KOPT-K1 (cell line): ENCODE results near the gene ZFP36.

ENCODE experiments used
- H3K27ac ChIP-seq: fragments of 200-600 bp; sonication (generic); 2 replicates; pipeline ENCODE4 v1.5.1; 2016; ENCODE audit warnings: antibody characterized with exemption, mild to moderate bottlenecking, low read depth, low read length; ENCODE audit not compliant: poor library complexity, severe bottlenecking
- H3K36me3 ChIP-seq: fragments of 200-600 bp; sonication (generic); 2 replicates; pipeline ENCODE4 v1.5.1; 2017; ENCODE audit warnings: antibody characterized with exemption, mild to moderate bottlenecking, low read length, moderate library complexity; ENCODE audit not compliant: insufficient read depth
- H3K9me3 ChIP-seq: fragments of 200-600 bp; sonication (generic); 2 replicates; pipeline ENCODE4 v1.5.1; 2017; ENCODE audit warnings: antibody characterized with exemption, low read length, mild to moderate bottlenecking; ENCODE audit not compliant: insufficient read depth, poor library complexity, severe bottlenecking

ZFP36 gene

GRCh38 chr19:39408392-39409207 lies 2.0 kb downstream of the ZFP36 start:
- Histone ChIP-seq H3K36me3 (peaks cover 13% of the 10 kb centered on the region), H3K27ac (peak overlapping the region; percentile 98), H3K9me3 (no peaks in the 10 kb centered on the region)

- peaks cover 13% of the 10 kb centered on the region for H3K36me3 ChIP-seq
- H3K9me3 ChIP-seq = no peaks in the 10 kb centered on the region
- peak overlapping the region; percentile 95 for H3K27ac ChIP-seq
Observed at GRCh38 chr19:39409208-39410016, 2.8 kb downstream of the ZFP36 start.

GRCh38 chr19:39410017-39410830 lies 3.6 kb downstream of the ZFP36 start:
- peak overlapping the region; percentile 95 for H3K27ac ChIP-seq
- no peaks in the 10 kb centered on the region for H3K9me3 ChIP-seq
- peaks cover 18% of the 10 kb centered on the region for H3K36me3 ChIP-seq

- Histone ChIP-seq H3K27ac (peak overlapping the region; percentile 95), H3K9me3 (no peaks in the 10 kb centered on the region), H3K36me3 (peaks cover 22% of the 10 kb centered on the region)
Observed at GRCh38 chr19:39410831-39411080, 4.1 kb downstream of the ZFP36 start.

GRCh38 chr19:39411081-39411831 lies 4.6 kb downstream of the ZFP36 start:
- peaks cover 27% of the 10 kb centered on the region for H3K36me3 ChIP-seq
- no peaks in the 10 kb centered on the region for H3K9me3 ChIP-seq
- peak overlapping the region; percentile 95 for H3K27ac ChIP-seq

GRCh38 chr19:39411832-39412099 lies 5.1 kb downstream of the ZFP36 start:
- no peaks in the 10 kb centered on the region for H3K9me3 ChIP-seq
- peak overlapping the region; percentile 95 for H3K27ac ChIP-seq
- H3K36me3 ChIP-seq = peaks cover 32% of the 10 kb centered on the region

- Histone ChIP-seq H3K9me3 (no peaks in the 10 kb centered on the region), H3K27ac (peak within 1 kb of the TSS; percentile 95), H3K36me3 (peaks cover 37% of the 10 kb centered on the region)
Observed at GRCh38 chr19:39412100-39412866, 5.6 kb downstream of the ZFP36 start, which contains the start of gene PLEKHG2. PLEKHG2 (plus strand) TSS chr19:39412669; CDS start chr19:39414087, 1,418 bp downstream.

GRCh38 chr19:39412867-39413271 lies 6.2 kb downstream of the ZFP36 start:
- peaks cover 40% of the 10 kb centered on the region for H3K36me3 ChIP-seq
- H3K27ac ChIP-seq = peak overlapping the region; percentile 95
- H3K9me3 ChIP-seq = no peaks in the 10 kb centered on the region

- Histone ChIP-seq H3K9me3 (no peaks in the 10 kb centered on the region), H3K36me3 (peaks cover 40% of the 10 kb centered on the region), H3K27ac (peak overlapping the region; percentile 95)
Observed at GRCh38 chr19:39413272-39413910, 6.7 kb downstream of the ZFP36 start.

- Histone ChIP-seq H3K36me3 (peaks cover 42% of the 10 kb centered on the region; the same call in 1 of the 2 replicates), H3K9me3 (no peaks in the 10 kb centered on the region), H3K27ac (peak overlapping the region; percentile 95)
Observed at GRCh38 chr19:39413911-39414608, 7.4 kb downstream of the ZFP36 start.

GRCh38 chr19:39415111-39416046 lies 8.7 kb downstream of the ZFP36 start:
- H3K9me3 ChIP-seq = no peaks in the 10 kb centered on the region
- H3K27ac ChIP-seq = no peak overlapping the region
- H3K36me3 ChIP-seq = peaks cover 50% of the 10 kb centered on the region; the same call in 1 of the 2 replicates
